Epithelial cell of esophagus (primary cell): Measurements from ENCODE around the gene GNG10.
A peak's percentile ranks its signal among the peaks of the same experiment; 100 is the strongest.
"Not testable (repeated sequence)": the region's sequence is repeated elsewhere in the genome, so short reads cannot be mapped to it uniquely, and the experiment has no call there.

Experiments used
- DNase-seq: peaks from one replicate; pipeline ENCODE4 v3.0.0; 2010; ENCODE audit warnings: low read depth
- H3K4me3 ChIP-seq: 2 replicates; pipeline ENCODE4 v1.5.1; 2011; ENCODE audit warnings: mild to moderate bottlenecking, low read length, control low read depth
- CTCF ChIP-seq: IDR thresholded peaks from 2 replicates; pipeline ENCODE4 v1.5.1; 2011; ENCODE audit warnings: low read depth, mild to moderate bottlenecking, low read length, control low read depth, inconsistent platforms; ENCODE audit not compliant: insufficient read depth; ENCODE audit errors: missing control alignments

GNG10 gene

DNA sequence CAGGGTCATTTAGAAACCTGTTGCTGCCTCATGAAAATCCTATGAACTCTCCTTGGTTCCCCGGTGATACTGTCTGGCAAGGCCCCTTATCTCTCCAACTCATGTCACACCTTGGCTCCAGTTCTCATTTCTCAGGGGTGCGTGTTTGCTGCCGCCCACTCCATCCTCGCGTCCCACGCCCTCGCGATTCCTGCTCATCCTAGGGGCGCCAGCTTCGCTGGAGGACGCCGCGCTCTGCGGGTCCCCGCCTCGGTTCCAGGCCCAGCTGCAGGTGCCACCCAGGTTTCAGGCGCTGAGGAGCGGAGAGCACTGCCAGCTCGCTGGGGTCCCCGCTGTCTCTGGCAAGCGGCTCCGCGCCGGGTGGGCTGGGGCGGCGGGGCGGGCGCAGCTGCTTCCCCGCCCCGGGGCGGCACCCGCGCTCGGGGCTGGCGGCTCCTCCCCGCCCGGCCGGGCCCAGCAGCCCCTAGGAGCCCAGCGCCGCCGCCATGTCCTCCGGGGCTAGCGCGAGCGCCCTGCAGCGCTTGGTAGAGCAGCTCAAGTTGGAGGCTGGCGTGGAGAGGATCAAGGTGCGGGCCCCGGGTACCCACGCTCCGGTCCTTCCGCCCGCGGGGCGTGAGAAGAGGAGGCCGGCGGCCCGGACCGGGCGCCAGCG is at the start of gene GNG10:
Gene GNG10 (plus strand): TSS at position 456 of the 652 bp plus-strand sequence. CDS start 30 bp downstream, at position 486.
- peak within 1 kb of the TSS; percentile 68 for H3K4me3 ChIP-seq
- TF ChIP-seq CTCF: no peak
- DNase-seq: peak; percentile 64

DNA sequence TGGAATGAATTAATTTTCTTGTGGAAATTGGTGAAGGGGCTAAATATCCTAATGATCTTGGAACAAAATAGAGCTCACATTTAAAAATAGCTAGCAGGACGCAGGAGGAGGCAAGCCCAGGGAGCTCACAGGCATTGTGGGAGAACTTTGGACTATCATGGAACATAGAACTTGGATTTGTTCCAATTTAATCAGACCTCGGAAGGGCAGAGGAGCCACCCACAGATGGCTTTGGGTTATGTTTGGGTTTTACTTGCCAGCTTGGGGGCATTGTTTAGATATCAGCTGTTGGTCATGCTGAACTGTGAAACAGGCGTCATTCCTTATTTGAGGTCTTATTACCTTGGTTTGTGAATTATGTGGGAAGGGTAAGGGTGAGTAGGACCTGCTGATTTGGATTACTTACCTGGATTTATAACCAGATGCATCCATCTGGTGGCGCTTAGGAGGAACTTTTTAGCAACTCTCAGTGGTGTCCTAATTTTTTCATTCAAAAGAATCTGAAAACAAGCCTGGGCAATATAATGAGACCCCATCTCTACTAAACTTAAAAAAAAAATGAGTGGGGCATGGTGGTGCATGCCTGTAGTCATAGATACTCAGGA is 47.9 kb upstream of the GNG10 start:
- no peak overlapping the region for H3K4me3 ChIP-seq
- DNase-seq: no peak
- TF ChIP-seq CTCF: no peak

GRCh38 chr9:111615928-111616327 is 45.5 kb upstream of the GNG10 start:
- no peak for DNase-seq
- TF ChIP-seq CTCF: no peak
- H3K4me3 ChIP-seq: no peak overlapping the region

- DNase-seq, H3K4me3 ChIP-seq: not testable (repeated sequence)
Observed at GRCh38 chr9:111617349-111617748, 44.1 kb upstream of the GNG10 start.

DNA sequence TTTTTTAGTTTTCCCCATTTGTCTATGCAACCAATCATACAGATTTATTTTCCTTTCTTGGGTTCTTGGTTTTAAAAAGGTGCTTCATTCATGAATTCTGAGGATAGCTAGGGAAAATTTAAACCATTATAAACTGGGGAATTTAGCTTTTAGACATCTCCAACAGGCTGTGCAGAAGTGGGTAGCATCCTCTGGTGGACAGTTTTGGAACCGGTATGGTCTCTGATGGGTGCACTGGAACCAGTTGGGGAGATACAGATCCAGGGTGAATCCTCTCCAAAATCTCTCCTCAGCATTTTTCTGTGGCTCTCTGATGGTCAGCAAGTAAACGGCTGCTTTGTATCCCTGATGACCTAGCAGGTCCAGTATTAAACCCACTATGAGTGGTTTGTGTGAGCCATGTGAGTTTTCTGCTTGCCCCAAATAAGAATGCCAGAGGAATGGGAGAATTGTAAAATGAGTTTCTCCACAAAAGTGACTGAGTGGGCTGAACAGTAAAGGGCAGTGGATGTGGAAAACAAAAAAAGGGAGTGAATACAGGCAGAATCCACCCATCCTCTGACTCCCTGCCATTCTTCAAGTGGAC is 39.4 kb upstream of the GNG10 start:
- H3K4me3 ChIP-seq: no peak overlapping the region
- peak; percentile 66 for DNase-seq
- TF ChIP-seq CTCF: peak; percentile 99

- no peak for TF ChIP-seq CTCF
- peak; percentile 78 for DNase-seq
- no peak overlapping the region for H3K4me3 ChIP-seq
Observed at GRCh38 chr9:111622626-111623025, 38.8 kb upstream of the GNG10 start.

DNA sequence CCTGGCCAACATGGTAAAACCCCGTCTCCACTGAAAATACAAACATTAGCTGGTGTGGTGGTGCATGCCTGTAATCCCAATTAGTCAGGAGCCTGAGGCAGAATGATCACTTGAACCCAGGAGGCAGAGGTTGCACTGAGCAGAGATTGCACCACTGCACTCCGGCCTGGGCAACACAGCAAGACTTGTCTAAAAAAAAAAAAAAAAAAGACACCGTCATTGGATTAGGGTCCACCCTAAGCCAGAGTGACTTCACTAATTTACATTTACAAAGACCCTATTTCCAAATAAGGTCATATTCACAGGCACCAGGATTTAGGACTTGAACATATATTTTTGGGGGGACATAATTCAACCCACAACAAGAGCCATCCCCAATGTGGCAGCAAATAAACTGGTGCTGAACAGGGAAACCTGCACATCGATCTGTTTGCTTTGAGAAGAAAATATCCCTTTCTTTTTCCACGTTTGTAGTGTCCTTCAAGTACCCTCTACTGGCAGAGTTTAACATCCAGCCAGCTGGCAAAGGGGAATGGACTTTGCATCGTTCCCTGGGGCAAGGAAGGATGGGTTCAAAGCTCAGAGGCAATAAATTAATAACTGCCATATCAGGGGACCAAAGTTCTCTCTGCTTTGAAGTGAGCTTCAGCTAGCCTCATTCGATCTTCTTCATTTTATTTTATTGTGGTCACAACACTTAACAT is 34.0 kb upstream of the GNG10 start:
- no peak for TF ChIP-seq CTCF
- H3K4me3 ChIP-seq: no peak overlapping the region
- no peak for DNase-seq
